Effector memory CD8-positive, alpha-beta T cell (primary cell): ENCODE data around the gene RASA3.
A peak's percentile ranks its signal among the peaks of the same experiment; 100 is the strongest.
"Not testable (repeated sequence)": the region's sequence is repeated elsewhere in the genome, so short reads cannot be mapped to it uniquely, and the experiment has no call there.

ENCODE experiments used
- ATAC-seq: fragments of 150-1000 bp; cut with Tn5 transposase; replicated peaks from 2 replicates; pipeline ENCODE4 v1.10.0; 2021; ENCODE audit warnings: mild to moderate bottlenecking, moderate library complexity
- DNase-seq, 3 experiments: peaks; one replicate each; pipeline ENCODE4 v3.0.0; 2021
- H3K27ac Mint-ChIP-seq, 2 donors: one replicate each; pipeline ENCODE4 v1.8.0; 2022; ENCODE audit warnings: mild to moderate bottlenecking in 2 of 2, mixed read lengths in 2 of 2, moderate library complexity in 2 of 2
- H3K27me3 Mint-ChIP-seq, 2 donors: one replicate each; pipeline ENCODE4 v1.8.0; 2022; ENCODE audit warnings: mixed read lengths in 2 of 2
- H3K36me3 Mint-ChIP-seq: one replicate; pipeline ENCODE4 v1.8.0; 2022; ENCODE audit warnings: mild to moderate bottlenecking, moderate library complexity, mixed read lengths; ENCODE audit not compliant: insufficient read depth
- H3K4me1 Mint-ChIP-seq, 2 donors: one replicate each; pipeline ENCODE4 v1.8.0; 2022; ENCODE audit warnings: low read depth in 2 of 2, mixed read lengths in 2 of 2
- H3K4me3 Mint-ChIP-seq, 2 donors: one replicate each; pipeline ENCODE4 v1.8.0; 2022; ENCODE audit warnings: mild to moderate bottlenecking in 2 of 2, mixed read lengths in 2 of 2, moderate library complexity in 2 of 2
- H3K9me3 Mint-ChIP-seq, 2 donors: one replicate each; pipeline ENCODE4 v1.8.0; 2022; ENCODE audit warnings: mixed read lengths in 2 of 2
- total RNA-seq, 9 experiments: gene quantifications; one replicate each; lab custom pipeline; 2026; lab: John Stamatoyannopoulos, UW

The RASA3 gene
- total RNA-seq, result 53.7 to 441 (median 276) reads per million in 9 experiments

GRCh38 chr13:114132419-114133121, at the start of gene RASA3:
Gene RASA3, minus strand, starts transcription at chr13:114132623. Its CDS starts 134 bp downstream, at chr13:114132489.
- H3K4me3 Mint-ChIP-seq, result peak within 1 kb of the TSS; percentile 99 to 100
- no peaks in the 10 kb centered on the region for H3K27me3 Mint-ChIP-seq
- H3K9me3 Mint-ChIP-seq, result no peaks in the 10 kb centered on the region
- peaks cover 30% of the 10 kb centered on the region for H3K36me3 Mint-ChIP-seq
- ATAC-seq (peak; percentile 52), DNase-seq (peak in 2 of 3 experiments; percentile 40 to 51)
- H3K27ac Mint-ChIP-seq, result peak within 1 kb of the TSS; percentile 89 to 96
- peaks cover 42 to 53% of the 10 kb centered on the region in 2 donors for H3K4me1 Mint-ChIP-seq

- peaks cover 12 to 27% of the 10 kb centered on the region in 2 donors for H3K27me3 Mint-ChIP-seq
- no peaks in the 10 kb centered on the region for H3K36me3 Mint-ChIP-seq
- H3K27ac Mint-ChIP-seq, result peak within 1 kb of the TSS in 1 of 2 donors; percentile 57
- no peaks in the 10 kb centered on the region for H3K9me3 Mint-ChIP-seq
- DNase-seq (no peak), ATAC-seq (no peak)
- H3K4me3 Mint-ChIP-seq, result no peak within 1 kb of the TSS
- H3K4me1 Mint-ChIP-seq, result peaks cover 41 to 55% of the 10 kb centered on the region in 2 donors
These were observed 46.8 kb upstream of the RASA3 start, which contains the start of gene CFAP97D2 for GRCh38 chr13:114179087-114179658. Gene CFAP97D2, plus strand, starts transcription at chr13:114179257. Its CDS starts 74 bp downstream, at chr13:114179331.

- ATAC-seq (no peak), DNase-seq (no peak)
- Mint-ChIP-seq H3K27me3 (peaks cover 12 to 19% of the 10 kb centered on the region in 2 donors), H3K4me3 (no peak overlapping the region), H3K27ac (peak overlapping the region in 1 of 2 donors; percentile 56), H3K36me3 (no peaks in the 10 kb centered on the region), H3K4me1 (peaks cover 41 to 58% of the 10 kb centered on the region in 2 donors), H3K9me3 (no peaks in the 10 kb centered on the region)
These were observed 45.0 kb upstream of the RASA3 start for GRCh38 chr13:114177245-114178010.

GRCh38 chr13:114176359-114176902, 44.0 kb upstream of the RASA3 start:
- H3K27ac Mint-ChIP-seq, result peak overlapping the region; percentile 58 to 68
- peak; percentile 7 for ATAC-seq
- not testable (repeated sequence) for H3K36me3 Mint-ChIP-seq, H3K9me3 Mint-ChIP-seq, H3K4me3 Mint-ChIP-seq, DNase-seq
- peaks cover 41 to 58% of the 10 kb centered on the region in 2 donors for H3K4me1 Mint-ChIP-seq
- H3K27me3 Mint-ChIP-seq, result peaks cover 12 to 15% of the 10 kb centered on the region in 2 donors

GRCh38 chr13:114174529-114174961, 42.1 kb upstream of the RASA3 start:
- Mint-ChIP-seq H3K9me3 (no peaks in the 10 kb centered on the region), H3K4me3 (no peak overlapping the region), H3K4me1 (peaks cover 30 to 39% of the 10 kb centered on the region in 2 donors), H3K36me3 (no peaks in the 10 kb centered on the region), H3K27me3 (no peaks in the 10 kb centered on the region), H3K27ac (peak overlapping the region in 1 of 2 donors; percentile 7)
- DNase-seq, result no peak
- ATAC-seq, result no peak

- no peak for DNase-seq
- Mint-ChIP-seq H3K9me3 (no peaks in the 10 kb centered on the region), H3K27me3 (no peaks in the 10 kb centered on the region), H3K36me3 (no peaks in the 10 kb centered on the region), H3K4me3 (no peak overlapping the region), H3K27ac (peak overlapping the region in 1 of 2 donors; percentile 7), H3K4me1 (peaks cover 28 to 32% of the 10 kb centered on the region in 2 donors)
- ATAC-seq, result no peak
These were observed 41.3 kb upstream of the RASA3 start for GRCh38 chr13:114173745-114174144.

- H3K4me1 Mint-ChIP-seq, result peaks cover 23 to 27% of the 10 kb centered on the region in 2 donors
- H3K27me3 Mint-ChIP-seq, result no peaks in the 10 kb centered on the region
- H3K9me3 Mint-ChIP-seq, result no peaks in the 10 kb centered on the region
These were observed 40.8 kb upstream of the RASA3 start for GRCh38 chr13:114173272-114173671.

GRCh38 chr13:114167885-114168284, 35.5 kb upstream of the RASA3 start:
- Mint-ChIP-seq H3K27me3 (no peaks in the 10 kb centered on the region), H3K36me3 (peaks cover 1% of the 10 kb centered on the region), H3K4me3 (no peak overlapping the region), H3K9me3 (no peaks in the 10 kb centered on the region), H3K27ac (peak overlapping the region in 1 of 2 donors; percentile 21), H3K4me1 (peaks cover 12 to 17% of the 10 kb centered on the region in 2 donors)
- ATAC-seq, result no peak
- no peak for DNase-seq

More at GRCh38 chr13:114173272-114173671, 40.8 kb upstream of the RASA3 start:
- no peak for DNase-seq
- ATAC-seq, result no peak
- Mint-ChIP-seq H3K4me3 (no peak overlapping the region), H3K27ac (no peak overlapping the region), H3K36me3 (no peaks in the 10 kb centered on the region)

- ATAC-seq (no peak), DNase-seq (no peak)
- H3K27ac Mint-ChIP-seq, result peak overlapping the region in 1 of 2 donors; percentile 21
- peaks cover 5% of the 10 kb centered on the region for H3K36me3 Mint-ChIP-seq
- H3K4me1 Mint-ChIP-seq, result peaks cover 17 to 20% of the 10 kb centered on the region in 2 donors
- H3K4me3 Mint-ChIP-seq, result no peak overlapping the region
- H3K9me3 Mint-ChIP-seq, result no peaks in the 10 kb centered on the region
- no peaks in the 10 kb centered on the region for H3K27me3 Mint-ChIP-seq
These were observed 35.0 kb upstream of the RASA3 start for GRCh38 chr13:114167426-114167825.

- H3K27me3 Mint-ChIP-seq, result no peaks in the 10 kb centered on the region
- H3K4me3 Mint-ChIP-seq, result no peak overlapping the region
- peaks cover 25 to 29% of the 10 kb centered on the region in 2 donors for H3K4me1 Mint-ChIP-seq
- H3K27ac Mint-ChIP-seq, result no peak overlapping the region
- ATAC-seq (no peak), DNase-seq (no peak)
- peaks cover 5% of the 10 kb centered on the region for H3K36me3 Mint-ChIP-seq
- no peaks in the 10 kb centered on the region for H3K9me3 Mint-ChIP-seq
These were observed 34.1 kb upstream of the RASA3 start for GRCh38 chr13:114166381-114167131.

- DNase-seq (no peak), ATAC-seq (no peak)
- no peak overlapping the region for H3K4me3 Mint-ChIP-seq
- no peaks in the 10 kb centered on the region for H3K27me3 Mint-ChIP-seq
- H3K4me1 Mint-ChIP-seq, result peaks cover 37 to 44% of the 10 kb centered on the region in 2 donors
- peaks cover 5% of the 10 kb centered on the region for H3K36me3 Mint-ChIP-seq
- H3K27ac Mint-ChIP-seq, result no peak overlapping the region
- H3K9me3 Mint-ChIP-seq, result no peaks in the 10 kb centered on the region
These were observed 32.4 kb upstream of the RASA3 start for GRCh38 chr13:114164681-114165429.

- H3K4me3 Mint-ChIP-seq, result no peak overlapping the region
- no peak for ATAC-seq
These were observed 31.6 kb upstream of the RASA3 start for GRCh38 chr13:114164053-114164452.

More at GRCh38 chr13:114164053-114164452, 31.6 kb upstream of the RASA3 start:
- no peak for DNase-seq
- Mint-ChIP-seq H3K9me3 (no peaks in the 10 kb centered on the region), H3K36me3 (peaks cover 5% of the 10 kb centered on the region), H3K27ac (no peak overlapping the region), H3K4me1 (peaks cover 45 to 52% of the 10 kb centered on the region in 2 donors), H3K27me3 (no peaks in the 10 kb centered on the region)
